ENCODE data around the gene REXO1.

The REXO1 gene

DNA sequence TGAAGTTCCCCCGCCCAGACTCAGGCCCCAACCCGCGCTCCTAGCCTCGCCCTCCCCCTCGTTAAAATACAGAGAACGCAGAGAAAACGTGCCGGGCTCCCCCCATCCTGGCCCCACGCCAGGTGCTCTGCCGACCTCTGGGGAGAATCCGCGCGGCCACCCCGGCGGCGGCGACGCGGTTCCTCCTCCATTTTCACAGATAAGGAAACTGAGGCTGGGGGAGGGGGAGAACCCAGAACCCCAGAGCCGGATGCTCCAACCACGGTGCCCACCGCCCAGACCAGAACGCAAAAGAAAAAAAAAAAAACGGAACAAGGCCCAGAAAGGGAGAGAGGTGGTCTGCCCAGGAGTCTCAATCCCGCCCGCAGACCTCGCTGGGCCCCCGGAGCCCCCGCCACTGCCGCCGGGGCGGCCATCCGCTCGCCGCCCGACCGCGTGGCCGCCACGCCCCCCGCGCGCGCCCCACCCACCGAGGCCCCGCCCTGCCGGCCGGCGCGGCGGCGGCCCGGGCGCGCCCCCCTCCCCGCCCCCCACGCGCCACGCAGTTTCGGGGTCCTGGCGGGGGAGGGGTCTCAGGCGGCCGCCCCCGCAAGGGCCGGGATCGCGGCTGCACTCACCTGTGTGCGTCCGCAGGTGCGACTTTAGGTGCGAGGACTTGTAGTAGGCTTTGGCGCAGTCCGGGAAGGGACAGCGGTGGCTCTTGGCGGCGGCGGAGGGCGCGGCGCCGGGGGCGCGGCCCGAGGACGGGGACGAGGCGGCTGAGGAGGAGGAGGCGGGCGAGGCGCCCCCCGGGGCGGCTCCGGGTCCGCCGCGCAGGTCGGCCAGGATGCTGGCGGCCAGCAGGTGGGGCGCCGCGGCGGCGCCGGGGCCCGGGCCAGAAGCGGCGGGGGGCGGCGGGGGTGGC, 14.4 kb upstream of the REXO1 start:
- FAIRE-seq, result no peak
- peak; percentile 8 for DNase-seq (ENCODE audit: low spot score)

DNA sequence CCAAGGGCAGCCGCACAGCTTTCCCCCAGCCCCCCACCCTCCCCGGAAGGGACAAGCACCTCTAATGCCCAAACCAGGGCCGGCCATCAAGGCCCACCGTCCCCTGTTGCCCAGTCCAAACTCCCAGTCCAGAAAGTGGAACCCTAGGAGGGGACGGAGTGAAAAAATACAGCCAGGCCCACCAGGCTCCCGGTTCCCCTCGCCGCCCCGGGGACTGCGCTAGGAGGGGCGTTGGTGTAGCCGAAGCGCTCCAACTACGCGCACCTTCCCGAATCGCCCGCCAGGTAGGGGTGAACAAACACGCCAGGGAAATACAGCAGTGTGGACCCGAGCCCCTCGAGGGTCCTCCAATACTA, 13.8 kb upstream of the REXO1 start:
- FAIRE-seq (no peak), DNase-seq (ENCODE audit: low spot score) (no peak)

DNA sequence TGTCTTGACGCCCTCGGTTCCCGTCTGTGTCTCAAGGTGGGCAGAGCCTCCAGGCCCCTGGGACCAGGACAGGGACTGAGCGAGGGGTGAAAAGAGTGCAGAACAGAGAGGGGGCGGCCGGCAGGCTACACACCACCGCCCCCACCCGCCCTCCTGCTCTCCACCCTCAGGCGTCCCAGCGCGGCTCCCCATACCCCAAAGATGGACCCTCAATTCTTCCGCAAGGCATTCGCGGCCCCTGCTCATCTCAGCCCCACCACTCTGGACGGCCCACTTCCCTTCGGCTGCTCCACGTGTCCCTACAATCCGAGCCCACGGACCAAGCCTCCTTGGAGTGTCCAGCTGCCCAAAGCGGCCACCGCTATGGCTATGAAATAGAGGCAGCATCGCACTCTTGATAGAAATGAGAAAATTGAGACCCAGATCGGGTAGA, 13.3 kb upstream of the REXO1 start:
- FAIRE-seq (no peak), DNase-seq (ENCODE audit: low spot score) (no peak)

GRCh38 chr19:1860821-1861598, 12.7 kb upstream of the REXO1 start:
- DNase-seq (ENCODE audit: low spot score), result no peak
- FAIRE-seq, result no peak

- DNase-seq (ENCODE audit: low spot score), result peak; percentile 46
- no peak for FAIRE-seq
Observed at GRCh38 chr19:1860042-1860775, 11.9 kb upstream of the REXO1 start.

- no peak for DNase-seq (ENCODE audit: low spot score)
- no peak for FAIRE-seq
Observed at GRCh38 chr19:1859331-1859781, 11.1 kb upstream of the REXO1 start.

DNA sequence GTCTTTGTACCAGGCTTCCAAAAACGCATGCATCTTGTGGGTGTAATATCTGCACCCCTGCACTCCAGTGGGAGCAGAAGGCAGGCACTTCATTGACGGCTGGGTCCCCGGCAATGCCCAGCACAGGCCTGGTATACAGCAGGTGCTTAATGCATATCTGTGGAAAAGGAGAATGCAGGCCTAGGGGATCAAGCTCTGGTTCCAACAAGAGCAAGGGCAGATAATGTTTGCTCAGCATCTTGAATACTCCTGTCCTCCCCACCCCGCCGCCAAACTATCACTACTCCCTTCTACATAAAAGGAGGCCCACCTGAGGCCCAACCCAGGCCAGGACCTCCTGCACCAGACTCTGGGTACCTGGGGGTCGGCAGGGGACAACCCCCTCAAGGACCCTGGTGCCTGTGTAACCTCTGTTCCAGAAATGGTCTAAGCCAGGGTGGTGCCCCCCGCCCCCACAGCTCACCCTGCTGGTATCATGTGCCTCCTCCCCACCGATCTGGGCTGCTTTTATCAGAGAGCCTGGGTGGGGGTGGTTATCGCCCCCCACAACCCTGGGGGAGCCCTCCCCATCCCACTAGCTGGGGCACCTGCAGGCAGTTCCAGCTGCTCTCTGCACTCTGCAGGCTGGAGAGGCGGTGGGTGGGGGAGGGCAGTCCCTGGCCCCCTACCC, 10.3 kb upstream of the REXO1 start:
- DNase-seq (ENCODE audit: low spot score) (no peak), FAIRE-seq (no peak)

GRCh38 chr19:1857648-1858326, 9.5 kb upstream of the REXO1 start:
- no peak for FAIRE-seq
- no peak for DNase-seq (ENCODE audit: low spot score)

- FAIRE-seq, result peak; percentile 74
- peak; percentile 77 for DNase-seq (ENCODE audit: low spot score)
Observed at GRCh38 chr19:1856698-1857603, 8.7 kb upstream of the REXO1 start.

DNA sequence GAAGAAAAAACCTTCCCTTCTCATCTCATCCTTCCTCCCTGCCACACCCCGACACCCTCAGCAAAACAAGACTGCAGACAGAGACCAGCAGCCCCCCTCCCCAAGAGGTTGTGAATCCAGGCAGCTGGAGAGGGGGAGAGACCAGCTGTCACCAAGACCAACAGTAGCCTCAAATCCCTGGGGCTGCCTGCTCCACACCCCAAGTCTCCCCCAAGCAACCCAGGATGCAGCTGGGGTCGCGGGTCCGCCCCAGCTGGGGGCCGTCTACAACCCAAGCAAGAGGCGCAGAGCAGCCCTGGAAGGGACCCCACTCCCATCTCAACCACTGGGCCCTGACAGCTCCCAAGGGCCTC, 8.0 kb upstream of the REXO1 start:
- DNase-seq (ENCODE audit: low spot score), result no peak

DNA sequence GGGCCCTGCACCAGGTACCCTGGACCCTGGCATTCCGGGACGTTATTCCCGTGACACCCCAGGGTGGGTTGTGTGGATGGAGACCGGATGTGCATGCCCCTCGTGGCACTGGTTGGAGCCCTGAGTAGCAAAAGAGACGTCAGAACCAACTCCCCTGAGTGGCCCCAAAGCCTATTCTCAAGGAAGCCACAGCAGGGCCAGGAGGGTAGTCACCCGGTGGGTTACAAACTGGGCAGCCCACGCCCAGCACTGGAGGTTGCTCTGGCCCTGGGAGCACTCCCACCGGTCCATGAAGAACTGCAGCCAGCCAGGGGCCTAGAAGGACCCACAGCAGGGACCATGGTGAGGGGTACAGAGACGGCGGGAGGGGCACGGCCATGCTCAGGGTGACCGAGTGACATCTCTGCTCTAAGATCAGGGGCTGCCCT, 7.6 kb upstream of the REXO1 start:
- FAIRE-seq, result no peak
- no peak for DNase-seq (ENCODE audit: low spot score)

More for the DNA sequence above, 8.0 kb upstream of the REXO1 start:
- no peak for FAIRE-seq

GRCh38 chr19:1855040-1855827, 7.0 kb upstream of the REXO1 start:
- no peak for FAIRE-seq
- peak; percentile 53 for DNase-seq (ENCODE audit: low spot score)

- no peak for DNase-seq (ENCODE audit: low spot score)
- FAIRE-seq, result no peak
Observed at GRCh38 chr19:1854542-1855039, 6.3 kb upstream of the REXO1 start.

DNA sequence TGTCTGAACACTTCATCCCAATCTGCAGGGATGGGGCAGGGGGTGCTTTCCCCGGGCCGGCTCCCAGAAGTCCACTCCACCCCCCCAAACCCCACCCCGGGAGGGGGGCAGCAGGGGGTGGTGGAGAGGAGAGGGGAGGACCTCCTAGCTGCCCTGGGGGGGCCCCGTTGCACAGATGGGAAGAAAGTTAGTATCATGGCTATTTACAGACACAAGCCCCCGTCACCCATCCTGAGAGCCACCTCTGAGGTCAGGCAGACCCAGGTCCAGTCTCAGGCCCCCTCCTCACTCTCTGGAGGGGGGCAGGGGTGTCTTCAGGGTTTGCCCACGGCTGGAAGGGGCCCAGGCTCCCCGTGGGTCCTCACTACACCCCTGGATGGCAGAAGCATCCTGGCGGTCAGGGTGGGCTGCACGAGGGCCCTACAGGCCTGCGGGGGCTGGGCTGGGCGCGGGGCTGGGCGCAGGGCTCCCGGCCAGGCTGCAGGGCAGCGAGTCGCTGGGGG, 5.8 kb upstream of the REXO1 start:
- FAIRE-seq (no peak), DNase-seq (ENCODE audit: low spot score) (no peak)

GRCh38 chr19:1853295-1854038, 5.2 kb upstream of the REXO1 start:
- peak; percentile 65 for DNase-seq (ENCODE audit: low spot score)
- FAIRE-seq, result no peak

- FAIRE-seq (no peak), DNase-seq (ENCODE audit: low spot score) (no peak)
Observed at GRCh38 chr19:1852581-1853128, 4.4 kb upstream of the REXO1 start.
